Right lung (tissue), 5 donors: Measurements from ENCODE around the gene PDE7B. TPM values are rescaled to one million over a fixed set of nuclear protein-coding genes. Genes with fewer than 3 reads are reported as not detected.

ENCODE experiments used
- DNase-seq, 2 donors: peaks; one replicate each; pipeline ENCODE4 v3.0.0-alpha.2; 2013
- polyA plus RNA-seq, 5 donors: library from polyadenylated mRNA; unstranded; fragments of 120-200 nt; gene quantifications; one replicate each; pipeline versions ENCODE4 v1.2.1 to v1.2.3, GENCODE V29; 2013; ENCODE audit warnings: inconsistent platforms in 1 of 5, low replicate concordance in 1 of 5; ENCODE audit not compliant: insufficient read length in 5 of 5, insufficient read depth in 1 of 5

The PDE7B gene
- polyA plus RNA-seq, 5 donors: 3.0 to 4.7 (median 3.9) TPM

GRCh38 chr6:135985471-135985870, 134.0 kb downstream of the PDE7B start:
- DNase-seq: no peak

- DNase-seq: no peak
These were observed 135.7 kb downstream of the PDE7B start for GRCh38 chr6:135987226-135987625.

- no peak for DNase-seq
These were observed 138.9 kb downstream of the PDE7B start for GRCh38 chr6:135990439-135990838.

GRCh38 chr6:135990855-135991464, 139.5 kb downstream of the PDE7B start:
- no peak for DNase-seq

- DNase-seq: no peak
These were observed 141.2 kb downstream of the PDE7B start for GRCh38 chr6:135992739-135993138.

GRCh38 chr6:135993361-135993760, 141.9 kb downstream of the PDE7B start:
- no peak for DNase-seq

- DNase-seq: no peak
These were observed 143.5 kb downstream of the PDE7B start for GRCh38 chr6:135994857-135995544.

- DNase-seq: no peak
These were observed 144.0 kb downstream of the PDE7B start for GRCh38 chr6:135995545-135995898.

GRCh38 chr6:135996668-135997067, 145.2 kb downstream of the PDE7B start:
- no peak for DNase-seq

- DNase-seq: no peak
These were observed 147.9 kb downstream of the PDE7B start for GRCh38 chr6:135999393-135999792.

- no peak for DNase-seq
These were observed 155.8 kb downstream of the PDE7B start for GRCh38 chr6:136007345-136007744.

- DNase-seq: no peak
These were observed 160.0 kb downstream of the PDE7B start for GRCh38 chr6:136011475-136011874.

GRCh38 chr6:136012198-136012887, 160.8 kb downstream of the PDE7B start:
- no peak for DNase-seq

GRCh38 chr6:136012943-136013342, 161.4 kb downstream of the PDE7B start:
- DNase-seq: no peak

- no peak for DNase-seq
These were observed 163.2 kb downstream of the PDE7B start for GRCh38 chr6:136014454-136015437.

- no peak for DNase-seq
These were observed 164.0 kb downstream of the PDE7B start for GRCh38 chr6:136015531-136015930.

GRCh38 chr6:136016228-136017225, 165.0 kb downstream of the PDE7B start:
- DNase-seq: no peak

- no peak for DNase-seq
These were observed 169.2 kb downstream of the PDE7B start for GRCh38 chr6:136020691-136021090.

GRCh38 chr6:136022224-136022874, 170.8 kb downstream of the PDE7B start:
- no peak for DNase-seq

- DNase-seq: no peak
These were observed 173.2 kb downstream of the PDE7B start for GRCh38 chr6:136024711-136025110.
